Mammary epithelial cell (primary cell): ENCODE results near the gene PPFIBP1.

ENCODE experiments used
- CTCF ChIP-seq, 2 donors: IDR thresholded peaks in 1 of 2; conservative IDR thresholded peaks in 1 of 2; 2 replicates each; pipeline ENCODE4 v1.5.1; 2011 to 2012; ENCODE audit warnings: inconsistent platforms in 2 of 2, low read length in 2 of 2, mild to moderate bottlenecking in 2 of 2, control low read depth in 1 of 2, low read depth in 1 of 2; ENCODE audit not compliant: insufficient read depth in 1 of 2; ENCODE audit errors: extremely low read depth in 1 of 2
- EZH2 ChIP-seq: IDR thresholded peaks from 2 replicates; pipeline ENCODE4 v1.6.1; 2012; ENCODE audit warnings: low read length, inconsistent platforms, borderline replicate concordance

GRCh38 chr12:27589419-27589818 lies 65.4 kb downstream of the PPFIBP1 start:
- TF ChIP-seq CTCF (conservative IDR thresholded peaks at IDR 0.05 in 1 of 2, IDR thresholded peaks at IDR 0.05 in 1 of 2; ENCODE audit: extremely low read depth in 1 of 2, insufficient read depth in 1 of 2, low read depth in 1 of 2, low read length in 2 of 2) (no peak), EZH2 (no peak)
